Measurements from ENCODE around the gene DPY30. TPM values are rescaled to one million over a fixed set of nuclear protein-coding genes. Genes with fewer than 3 reads are reported as not detected.

Gene DPY30
- polyA plus RNA-seq, 1 donor (not counting 4 experiments of a cell fraction or from before 2014, with no cell fraction given) = 117 TPM

- DNase-seq (ENCODE audit: low read depth, low spot score) (no peak), FAIRE-seq (no peak)
- dilution Hi-C loops (cut with MboI; ENCODE audit: extremely low pct_ligation_motif_present, low sequenced_read_pairs) = no loop called here
Observed at GRCh38 chr2:31999438-31999837, 40.2 kb downstream of the DPY30 start.

GRCh38 chr2:31998731-31999383 lies 40.7 kb downstream of the DPY30 start:
- peaks cover 95% of the 10 kb centered on the region for H3K79me2 ChIP-seq (ENCODE audit: control insufficient read depth, insufficient read depth, low read length)
- no peak overlapping the region for H3K4me3 ChIP-seq (ENCODE audit: control insufficient read depth in 2 of 3, extremely low read depth in 1 of 3, insufficient read depth in 2 of 3, low read depth in 1 of 3, low read length in 3 of 3)
- TF ChIP-seq EZH2 (IDR thresholded peaks at IDR 0.05; ENCODE audit: low read length) = no peak
- TF ChIP-seq, protein P1, sequence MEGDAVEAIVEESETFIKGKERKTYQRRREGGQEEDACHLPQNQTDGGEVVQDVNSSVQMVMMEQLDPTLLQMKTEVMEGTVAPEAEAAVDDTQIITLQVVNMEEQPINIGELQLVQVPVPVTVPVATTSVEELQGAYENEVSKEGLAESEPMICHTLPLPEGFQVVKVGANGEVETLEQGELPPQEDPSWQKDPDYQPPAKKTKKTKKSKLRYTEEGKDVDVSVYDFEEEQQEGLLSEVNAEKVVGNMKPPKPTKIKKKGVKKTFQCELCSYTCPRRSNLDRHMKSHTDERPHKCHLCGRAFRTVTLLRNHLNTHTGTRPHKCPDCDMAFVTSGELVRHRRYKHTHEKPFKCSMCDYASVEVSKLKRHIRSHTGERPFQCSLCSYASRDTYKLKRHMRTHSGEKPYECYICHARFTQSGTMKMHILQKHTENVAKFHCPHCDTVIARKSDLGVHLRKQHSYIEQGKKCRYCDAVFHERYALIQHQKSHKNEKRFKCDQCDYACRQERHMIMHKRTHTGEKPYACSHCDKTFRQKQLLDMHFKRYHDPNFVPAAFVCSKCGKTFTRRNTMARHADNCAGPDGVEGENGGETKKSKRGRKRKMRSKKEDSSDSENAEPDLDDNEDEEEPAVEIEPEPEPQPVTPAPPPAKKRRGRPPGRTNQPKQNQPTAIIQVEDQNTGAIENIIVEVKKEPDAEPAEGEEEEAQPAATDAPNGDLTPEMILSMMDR (optimal IDR thresholded peaks at IDR 0.05 in 1 of 3, IDR thresholded peaks at IDR 0.05 in 1 of 3, conservative IDR thresholded peaks at IDR 0.05 in 1 of 3; ENCODE audit: extremely low read depth in 1 of 3, insufficient read depth in 2 of 3, low read length in 3 of 3) = no peak
- no peaks in the 10 kb centered on the region for H3K9me1 ChIP-seq (ENCODE audit: control insufficient read depth, extremely low read depth, insufficient read depth, low read length)
- no peak overlapping the region for H3K27ac ChIP-seq (ENCODE audit: control insufficient read depth, insufficient read depth, low read length)
- H3K4me1 ChIP-seq (ENCODE audit: control insufficient read depth, extremely low read depth, insufficient read depth, low read length) = peaks cover 17% of the 10 kb centered on the region
- peaks cover 3% of the 10 kb centered on the region for H4K20me1 ChIP-seq (ENCODE audit: control insufficient read depth, extremely low read depth, insufficient read depth, low read length)
- H3K9me3 ChIP-seq (ENCODE audit: control insufficient read depth, low read depth, low read length) = no peaks in the 10 kb centered on the region
- DNase-seq (ENCODE audit: low read depth, low spot score) (no peak), FAIRE-seq (no peak)
- dilution Hi-C loops (cut with MboI; ENCODE audit: extremely low pct_ligation_motif_present, low sequenced_read_pairs) = no loop called here
- H3K36me3 ChIP-seq (ENCODE audit: control insufficient read depth in 2 of 2, extremely low read depth in 1 of 2, insufficient read depth in 2 of 2, low read length in 2 of 2) = peaks cover 0 to 4% of the 10 kb centered on the region in 2 experiments
- H3K4me2 ChIP-seq (ENCODE audit: control insufficient read depth, extremely low read depth, insufficient read depth, low read depth, low read length) = no peak overlapping the region
- no peak overlapping the region for H3K9ac ChIP-seq (ENCODE audit: control insufficient read depth, extremely low read depth, insufficient read depth, low read length)
- H3K27me3 ChIP-seq (ENCODE audit: control insufficient read depth, extremely low read depth, insufficient read depth, low read length) = no peaks in the 10 kb centered on the region
- H2AFZ ChIP-seq (ENCODE audit: control insufficient read depth, low read length) = no peak overlapping the region

More at GRCh38 chr2:31999438-31999837, 40.2 kb downstream of the DPY30 start:
- no peak overlapping the region for H3K9ac ChIP-seq (ENCODE audit: control insufficient read depth, extremely low read depth, insufficient read depth, low read length)
- no peaks in the 10 kb centered on the region for H3K9me3 ChIP-seq (ENCODE audit: control insufficient read depth, low read depth, low read length)
- H3K9me1 ChIP-seq (ENCODE audit: control insufficient read depth, extremely low read depth, insufficient read depth, low read length) = no peaks in the 10 kb centered on the region
- no peaks in the 10 kb centered on the region for H3K27me3 ChIP-seq (ENCODE audit: control insufficient read depth, extremely low read depth, insufficient read depth, low read length)
- no peak overlapping the region for H2AFZ ChIP-seq (ENCODE audit: control insufficient read depth, low read length)
- no peak overlapping the region for H3K4me3 ChIP-seq (ENCODE audit: control insufficient read depth in 2 of 3, extremely low read depth in 1 of 3, insufficient read depth in 2 of 3, low read depth in 1 of 3, low read length in 3 of 3)
- peaks cover 0 to 4% of the 10 kb centered on the region in 2 experiments for H3K36me3 ChIP-seq (ENCODE audit: control insufficient read depth in 2 of 2, extremely low read depth in 1 of 2, insufficient read depth in 2 of 2, low read length in 2 of 2)
- H3K79me2 ChIP-seq (ENCODE audit: control insufficient read depth, insufficient read depth, low read length) = peaks cover 95% of the 10 kb centered on the region
- no peak overlapping the region for H3K4me2 ChIP-seq (ENCODE audit: control insufficient read depth, extremely low read depth, insufficient read depth, low read depth, low read length)
- TF ChIP-seq, protein P1 (optimal IDR thresholded peaks at IDR 0.05 in 1 of 3, IDR thresholded peaks at IDR 0.05 in 1 of 3, conservative IDR thresholded peaks at IDR 0.05 in 1 of 3; ENCODE audit: extremely low read depth in 1 of 3, insufficient read depth in 2 of 3, low read length in 3 of 3) = no peak
- TF ChIP-seq EZH2 (IDR thresholded peaks at IDR 0.05; ENCODE audit: low read length) = no peak
- peaks cover 23% of the 10 kb centered on the region for H3K4me1 ChIP-seq (ENCODE audit: control insufficient read depth, extremely low read depth, insufficient read depth, low read length)
- peaks cover 3% of the 10 kb centered on the region for H4K20me1 ChIP-seq (ENCODE audit: control insufficient read depth, extremely low read depth, insufficient read depth, low read length)
- H3K27ac ChIP-seq (ENCODE audit: control insufficient read depth, insufficient read depth, low read length) = no peak overlapping the region
